HepG2 (cell line): ENCODE data around the gene PDLIM5. TPM values are rescaled to one million over a fixed set of nuclear protein-coding genes. Genes with fewer than 3 reads are reported as not detected.
A peak's percentile ranks its signal among the peaks of the same experiment; 100 is the strongest.

Experiments
- CHD2 ChIP-seq: IDR thresholded peaks from 2 replicates; pipeline ENCODE4 v1.6.1; 2011; ENCODE audit warnings: low read depth, low read length, improper control_type of control experiment
- GZF1 ChIP-seq: sonication (generic); formaldehyde crosslinking; IDR thresholded peaks from 2 replicates; pipeline ENCODE4 v1.5.1; 2020; ENCODE audit warnings: mild to moderate bottlenecking, missing genetic modification reagents
- HDAC6 ChIP-seq: fragments of 200-600 bp; sonication (generic); IDR thresholded peaks from 2 replicates; pipeline ENCODE4 v1.7.0; 2017; ENCODE audit warnings: mild to moderate bottlenecking, antibody characterized with exemption, low read length, low read depth
- HNRNPUL1 ChIP-seq: fragments of 200-400 bp; formaldehyde crosslinking; IDR thresholded peaks from 2 replicates; pipeline ENCODE4 v1.6.1; 2017; ENCODE audit warnings: low read depth, mild to moderate bottlenecking, low read length, moderate library complexity
- IRX3 ChIP-seq: sonication (generic); formaldehyde crosslinking; IDR thresholded peaks from 2 replicates; pipeline ENCODE4 v1.8.1; 2023; ENCODE audit warnings: mild to moderate bottlenecking, low read depth, missing genetic modification reagents, borderline replicate concordance
- KLF15 ChIP-seq: sonication (generic); formaldehyde crosslinking; IDR thresholded peaks from 2 replicates; pipeline ENCODE4 v1.8.1; 2023; ENCODE audit warnings: borderline replicate concordance, mild to moderate bottlenecking, inconsistent platforms, missing genetic modification reagents, mixed read lengths
- MTA3 ChIP-seq: sonication (generic); formaldehyde crosslinking; IDR thresholded peaks from 2 replicates; pipeline ENCODE4 v1.4.0; 2020; ENCODE audit warnings: missing genetic modification reagents
- MXD4 ChIP-seq: IDR thresholded peaks from 2 replicates; pipeline ENCODE4 v1.6.1; 2016; ENCODE audit warnings: mild to moderate bottlenecking, missing biosample characterization, missing genetic modification reagents
- NFE2L1 ChIP-seq: sonication (generic); formaldehyde crosslinking; IDR thresholded peaks from 2 replicates; pipeline ENCODE4 v1.4.0; 2020; ENCODE audit warnings: missing genetic modification reagents, mild to moderate bottlenecking, borderline replicate concordance
- SMC3 ChIP-seq: IDR thresholded peaks from 2 replicates; pipeline ENCODE4 v1.6.1; 2011; ENCODE audit warnings: low read length, improper control_type of control experiment
- ZEB1 ChIP-seq: IDR thresholded peaks from 2 replicates; pipeline ENCODE4 v1.6.1; 2012; ENCODE audit warnings: mild to moderate bottlenecking, low read depth, inconsistent platforms; ENCODE audit not compliant: insufficient replicate concordance
- ZFX ChIP-seq: sonication (generic); formaldehyde crosslinking; IDR thresholded peaks from 2 replicates; pipeline ENCODE4 v1.4.0; 2020; ENCODE audit warnings: mild to moderate bottlenecking, low read depth, missing genetic modification reagents, moderate library complexity
- ZNF17 ChIP-seq: sonication (generic); formaldehyde crosslinking; IDR thresholded peaks from 2 replicates; pipeline ENCODE4 v1.5.0; 2020; ENCODE audit warnings: mild to moderate bottlenecking, missing genetic modification reagents
- ZNF225 ChIP-seq: sonication (generic); formaldehyde crosslinking; IDR thresholded peaks from 2 replicates; pipeline ENCODE4 v1.4.0; 2020; ENCODE audit warnings: mild to moderate bottlenecking, missing genetic modification reagents
- ZNF317 ChIP-seq: sonication (generic); formaldehyde crosslinking; IDR thresholded peaks from 2 replicates; pipeline ENCODE4 v1.5.0; 2020; ENCODE audit warnings: mild to moderate bottlenecking, missing genetic modification reagents
- ZNF510 ChIP-seq: sonication (generic); formaldehyde crosslinking; IDR thresholded peaks from 2 replicates; pipeline ENCODE4 v1.4.0; 2020; ENCODE audit warnings: low read depth, mild to moderate bottlenecking, missing genetic modification reagents
- ZNF670 ChIP-seq: sonication (generic); formaldehyde crosslinking; IDR thresholded peaks from 2 replicates; pipeline ENCODE4 v1.8.0; 2022; ENCODE audit warnings: mild to moderate bottlenecking, missing genetic modification reagents, borderline replicate concordance
- polyA plus RNA-seq, 8 experiments: library from polyadenylated mRNA; depleted of rRNA in 3 of 8; stranded (reverse) in 7 of 8; unstranded in 1 of 8; fragments of >200 nt; fragmentation: Illumina TruSeq in 4 of 8; extraction: Trizol in 4 of 8; gene quantifications; 2 replicates each; pipeline versions ENCODE4 v1.2.1 to v1.2.3, GENCODE V29; 2011 to 2016; ENCODE audit warnings: low read depth in 4 of 8, missing spikeins in 1 of 8, mixed read lengths in 1 of 8; ENCODE audit not compliant: insufficient read depth in 1 of 8
- total RNA-seq, 5 experiments: library from RNA; depleted of rRNA; stranded (reverse); fragments of >200 nt; fragmentation: Illumina TruSeq; extraction: Trizol; gene quantifications; 2 replicates each; pipeline ENCODE4 v1.2.3, GENCODE V29; 2016; ENCODE audit warnings: low read depth in 1 of 5
- TF ChIP-seq, protein P1 (sequence below): sonication (generic); formaldehyde crosslinking; IDR thresholded peaks from 2 replicates; pipeline ENCODE4 v1.4.0; 2020; ENCODE audit warnings: mild to moderate bottlenecking, missing genetic modification reagents, borderline replicate concordance
- TF ChIP-seq, protein P2 (sequence below): sonication (generic); formaldehyde crosslinking; IDR thresholded peaks from 2 replicates; pipeline ENCODE4 v1.4.0; 2020; ENCODE audit warnings: mild to moderate bottlenecking, low read depth, missing genetic modification reagents
- TF ChIP-seq, protein P3 (sequence below): sonication (generic); formaldehyde crosslinking; IDR thresholded peaks from 2 replicates; pipeline ENCODE4 v1.4.0; 2020; ENCODE audit warnings: missing genetic modification reagents, borderline replicate concordance
- TF ChIP-seq, protein P4 (sequence below): IDR thresholded peaks from 2 replicates; pipeline ENCODE4 v1.6.1; 2016

The PDLIM5 gene
- total and polyA plus RNA-seq, 2 of the 13 experiments (the other 11 are each of a cell fraction or from before 2014, with no cell fraction given): 52.8 to 119 TPM

DNA sequence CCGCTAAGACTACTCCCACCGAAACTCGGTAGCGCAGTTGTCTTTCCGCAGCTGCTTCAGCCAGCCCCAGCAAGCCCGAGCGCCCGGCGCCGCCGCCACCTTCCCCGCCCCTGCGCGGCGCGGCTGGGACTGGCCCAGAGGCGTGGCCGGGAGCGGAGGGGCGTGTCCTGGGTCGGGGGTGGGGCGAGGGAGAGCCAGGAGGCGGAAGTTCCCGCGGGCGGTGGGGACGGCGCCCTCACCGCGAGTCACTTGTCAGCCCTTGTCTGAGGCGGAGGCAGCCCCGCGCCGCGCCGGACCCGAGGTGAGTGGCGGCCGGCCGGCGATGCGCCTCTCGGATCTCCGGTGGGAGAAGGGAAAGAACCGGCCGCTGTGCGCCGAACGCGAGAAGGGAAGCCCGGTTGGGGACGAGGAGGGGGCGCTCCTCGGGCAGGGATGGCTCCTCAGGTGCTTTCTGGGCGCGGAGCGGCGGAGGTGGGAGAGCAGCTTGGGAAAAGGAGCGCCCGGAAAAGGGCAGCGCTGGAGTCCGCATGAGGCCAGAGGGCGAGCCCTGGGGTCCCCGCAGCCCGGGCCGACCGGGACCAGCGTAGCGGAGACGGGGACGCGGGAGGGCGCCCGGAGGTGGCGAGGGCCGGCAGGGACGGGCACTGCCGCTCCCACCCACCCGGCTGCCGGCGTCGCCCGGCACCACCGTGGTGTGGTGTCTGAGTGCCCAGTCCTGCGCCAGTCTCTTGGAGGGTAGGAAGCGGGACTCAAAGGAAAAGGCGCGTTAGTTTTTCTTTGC, at the start of gene PDLIM5 (continued):
- TF ChIP-seq, protein P1, sequence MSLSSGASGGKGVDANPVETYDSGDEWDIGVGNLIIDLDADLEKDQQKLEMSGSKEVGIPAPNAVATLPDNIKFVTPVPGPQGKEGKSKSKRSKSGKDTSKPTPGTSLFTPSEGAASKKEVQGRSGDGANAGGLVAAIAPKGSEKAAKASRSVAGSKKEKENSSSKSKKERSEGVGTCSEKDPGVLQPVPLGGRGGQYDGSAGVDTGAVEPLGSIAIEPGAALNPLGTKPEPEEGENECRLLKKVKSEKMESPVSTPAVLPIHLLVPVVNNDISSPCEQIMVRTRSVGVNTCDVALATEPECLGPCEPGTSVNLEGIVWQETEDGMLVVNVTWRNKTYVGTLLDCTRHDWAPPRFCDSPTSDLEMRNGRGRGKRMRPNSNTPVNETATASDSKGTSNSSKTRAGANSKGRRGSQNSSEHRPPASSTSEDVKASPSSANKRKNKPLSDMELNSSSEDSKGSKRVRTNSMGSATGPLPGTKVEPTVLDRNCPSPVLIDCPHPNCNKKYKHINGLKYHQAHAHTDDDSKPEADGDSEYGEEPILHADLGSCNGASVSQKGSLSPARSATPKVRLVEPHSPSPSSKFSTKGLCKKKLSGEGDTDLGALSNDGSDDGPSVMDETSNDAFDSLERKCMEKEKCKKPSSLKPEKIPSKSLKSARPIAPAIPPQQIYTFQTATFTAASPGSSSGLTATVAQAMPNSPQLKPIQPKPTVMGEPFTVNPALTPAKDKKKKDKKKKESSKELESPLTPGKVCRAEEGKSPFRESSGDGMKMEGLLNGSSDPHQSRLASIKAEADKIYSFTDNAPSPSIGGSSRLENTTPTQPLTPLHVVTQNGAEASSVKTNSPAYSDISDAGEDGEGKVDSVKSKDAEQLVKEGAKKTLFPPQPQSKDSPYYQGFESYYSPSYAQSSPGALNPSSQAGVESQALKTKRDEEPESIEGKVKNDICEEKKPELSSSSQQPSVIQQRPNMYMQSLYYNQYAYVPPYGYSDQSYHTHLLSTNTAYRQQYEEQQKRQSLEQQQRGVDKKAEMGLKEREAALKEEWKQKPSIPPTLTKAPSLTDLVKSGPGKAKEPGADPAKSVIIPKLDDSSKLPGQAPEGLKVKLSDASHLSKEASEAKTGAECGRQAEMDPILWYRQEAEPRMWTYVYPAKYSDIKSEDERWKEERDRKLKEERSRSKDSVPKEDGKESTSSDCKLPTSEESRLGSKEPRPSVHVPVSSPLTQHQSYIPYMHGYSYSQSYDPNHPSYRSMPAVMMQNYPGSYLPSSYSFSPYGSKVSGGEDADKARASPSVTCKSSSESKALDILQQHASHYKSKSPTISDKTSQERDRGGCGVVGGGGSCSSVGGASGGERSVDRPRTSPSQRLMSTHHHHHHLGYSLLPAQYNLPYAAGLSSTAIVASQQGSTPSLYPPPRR (CRISPR knock-in tag): no peak
- TF ChIP-seq ZNF17 (CRISPR knock-in tag) (no peak), HNRNPUL1 (0 out of 2 replicates have a peak, but pooled peaks have one; percentile 43), ZFX (CRISPR knock-in tag) (peak; percentile 71), NFE2L1 (no peak), ZNF225 (peak; percentile 82), GZF1 (CRISPR knock-in tag) (no peak), CHD2 (no peak), ZNF317 (CRISPR knock-in tag) (0 out of 2 replicates have a peak, but pooled peaks have one; percentile 31), KLF15 (CRISPR knock-in tag) (peak; percentile 8; the same call in 1 of the 2 replicates), IRX3 (CRISPR knock-in tag) (no peak), ZEB1 (peak; percentile 20), ZNF510 (CRISPR knock-in tag) (no peak), MXD4 (CRISPR knock-in tag) (peak; percentile 55; the same call in 1 of the 2 replicates), SMC3 (no peak), HDAC6 (no peak), MTA3 (CRISPR knock-in tag) (no peak), ZNF670 (CRISPR knock-in tag) (no peak)
- TF ChIP-seq, protein P2, sequence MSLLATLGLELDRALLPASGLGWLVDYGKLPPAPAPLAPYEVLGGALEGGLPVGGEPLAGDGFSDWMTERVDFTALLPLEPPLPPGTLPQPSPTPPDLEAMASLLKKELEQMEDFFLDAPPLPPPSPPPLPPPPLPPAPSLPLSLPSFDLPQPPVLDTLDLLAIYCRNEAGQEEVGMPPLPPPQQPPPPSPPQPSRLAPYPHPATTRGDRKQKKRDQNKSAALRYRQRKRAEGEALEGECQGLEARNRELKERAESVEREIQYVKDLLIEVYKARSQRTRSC: no peak
- TF ChIP-seq, protein P3, sequence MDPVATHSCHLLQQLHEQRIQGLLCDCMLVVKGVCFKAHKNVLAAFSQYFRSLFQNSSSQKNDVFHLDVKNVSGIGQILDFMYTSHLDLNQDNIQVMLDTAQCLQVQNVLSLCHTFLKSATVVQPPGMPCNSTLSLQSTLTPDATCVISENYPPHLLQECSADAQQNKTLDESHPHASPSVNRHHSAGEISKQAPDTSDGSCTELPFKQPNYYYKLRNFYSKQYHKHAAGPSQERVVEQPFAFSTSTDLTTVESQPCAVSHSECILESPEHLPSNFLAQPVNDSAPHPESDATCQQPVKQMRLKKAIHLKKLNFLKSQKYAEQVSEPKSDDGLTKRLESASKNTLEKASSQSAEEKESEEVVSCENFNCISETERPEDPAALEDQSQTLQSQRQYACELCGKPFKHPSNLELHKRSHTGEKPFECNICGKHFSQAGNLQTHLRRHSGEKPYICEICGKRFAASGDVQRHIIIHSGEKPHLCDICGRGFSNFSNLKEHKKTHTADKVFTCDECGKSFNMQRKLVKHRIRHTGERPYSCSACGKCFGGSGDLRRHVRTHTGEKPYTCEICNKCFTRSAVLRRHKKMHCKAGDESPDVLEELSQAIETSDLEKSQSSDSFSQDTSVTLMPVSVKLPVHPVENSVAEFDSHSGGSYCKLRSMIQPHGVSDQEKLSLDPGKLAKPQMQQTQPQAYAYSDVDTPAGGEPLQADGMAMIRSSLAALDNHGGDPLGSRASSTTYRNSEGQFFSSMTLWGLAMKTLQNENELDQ: no peak
- TF ChIP-seq, protein P4, sequence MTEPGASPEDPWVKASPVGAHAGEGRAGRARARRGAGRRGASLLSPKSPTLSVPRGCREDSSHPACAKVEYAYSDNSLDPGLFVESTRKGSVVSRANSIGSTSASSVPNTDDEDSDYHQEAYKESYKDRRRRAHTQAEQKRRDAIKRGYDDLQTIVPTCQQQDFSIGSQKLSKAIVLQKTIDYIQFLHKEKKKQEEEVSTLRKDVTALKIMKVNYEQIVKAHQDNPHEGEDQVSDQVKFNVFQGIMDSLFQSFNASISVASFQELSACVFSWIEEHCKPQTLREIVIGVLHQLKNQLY (CRISPR knock-in tag): no peak
